NCI-H187 treated with DMSO at 0.1 percent for 48 hours (cell line): ENCODE results near the gene SELENOI.
"Not testable (repeated sequence)": the region's sequence is repeated elsewhere in the genome, so short reads cannot be mapped to it uniquely, and the experiment has no call there.

Experiments used
- DNase-seq: peaks from one replicate; lab custom pipeline; 2025; lab: John Stamatoyannopoulos, UW

SELENOI gene

DNA sequence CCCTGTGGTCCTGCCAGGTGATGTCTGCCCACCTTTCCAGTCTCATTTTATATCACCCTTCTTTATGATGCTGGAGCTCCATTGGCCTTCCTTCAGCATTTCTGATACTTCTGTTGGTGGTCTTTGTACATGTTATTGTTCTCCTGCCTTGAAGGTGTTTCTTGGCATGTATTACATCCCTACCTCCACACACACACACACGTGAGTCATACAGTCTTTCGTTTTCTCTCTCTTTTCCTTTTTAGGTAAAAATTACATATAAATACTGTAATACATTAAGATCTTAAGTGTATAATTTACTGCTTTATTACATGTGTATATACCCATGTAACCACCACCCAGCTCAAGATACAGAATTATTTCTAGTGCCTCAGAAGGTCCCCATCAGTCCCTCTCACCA lies 10.8 kb downstream of the SELENOI start:
- DNase-seq, result no peak

- no peak for DNase-seq
Measured at GRCh38 chr2:26359886-26360473, 14.0 kb downstream of the SELENOI start.

DNA sequence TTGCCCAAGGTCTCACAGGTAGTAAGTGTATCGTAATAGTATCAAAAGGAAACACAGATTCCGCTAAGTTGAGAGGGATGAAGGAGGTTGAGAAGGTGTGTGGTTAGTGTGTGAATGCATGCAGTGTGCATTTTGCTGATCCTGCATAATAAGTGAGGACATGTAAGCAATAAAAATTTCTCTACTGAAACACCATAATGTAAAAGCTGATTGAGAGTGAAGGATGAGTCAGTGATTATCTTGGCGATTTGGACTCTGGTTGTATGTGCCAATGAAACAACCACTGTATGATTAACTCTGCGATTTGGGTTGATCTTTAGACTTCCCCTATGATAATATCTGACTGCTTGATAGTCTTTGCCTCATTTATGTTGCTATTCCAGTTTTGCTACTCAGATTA lies 17.4 kb downstream of the SELENOI start:
- no peak for DNase-seq

- no peak for DNase-seq
Measured at GRCh38 chr2:26363958-26364357, 18.0 kb downstream of the SELENOI start.

GRCh38 chr2:26364669-26365068 lies 18.7 kb downstream of the SELENOI start:
- no peak for DNase-seq

DNA sequence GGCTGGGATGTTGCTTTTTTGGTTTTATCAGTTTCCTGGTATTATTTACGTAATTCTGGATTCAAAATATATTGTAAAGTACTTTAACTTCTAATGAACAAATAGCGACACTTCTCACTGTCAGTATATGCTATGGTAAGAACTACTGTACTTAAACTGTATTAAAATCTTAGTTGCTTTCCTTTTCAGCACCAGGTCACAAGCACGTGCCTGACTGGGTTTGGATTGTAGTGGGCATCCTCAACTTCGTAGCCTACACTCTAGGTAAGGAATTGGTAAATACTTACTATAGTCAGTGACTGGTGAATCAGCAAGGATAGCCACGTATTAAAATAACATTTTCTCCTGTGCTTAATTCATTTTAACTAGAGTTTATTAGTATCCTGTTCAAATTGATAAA lies 21.0 kb downstream of the SELENOI start:
- no peak for DNase-seq

- not testable (repeated sequence) for DNase-seq
Measured at GRCh38 chr2:26369664-26370063, 23.7 kb downstream of the SELENOI start.

DNA sequence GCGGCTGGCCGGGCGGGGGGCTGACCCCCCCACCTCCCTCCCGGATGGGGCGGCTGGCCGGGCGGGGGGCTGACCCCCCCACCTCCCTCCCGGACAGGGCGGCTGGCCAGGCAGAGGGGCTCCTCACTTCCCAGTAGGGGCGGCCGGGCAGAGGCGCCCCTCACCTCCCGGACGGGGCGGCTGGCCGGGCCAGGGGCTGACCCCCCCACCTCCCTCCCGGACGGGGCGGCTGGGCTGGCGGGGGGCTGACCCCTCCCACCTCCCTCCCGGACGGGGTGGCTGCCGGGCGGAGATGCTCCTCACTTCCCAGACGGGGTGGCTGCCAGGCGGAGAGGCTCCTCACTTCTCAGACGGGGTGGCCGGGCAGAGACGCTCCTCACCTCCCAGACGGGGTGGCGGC lies 25.0 kb downstream of the SELENOI start:
- not testable (repeated sequence) for DNase-seq

GRCh38 chr2:26376799-26377198 lies 30.9 kb downstream of the SELENOI start:
- no peak for DNase-seq

GRCh38 chr2:26380281-26380680 lies 34.3 kb downstream of the SELENOI start:
- no peak for DNase-seq

GRCh38 chr2:26382564-26382963 lies 36.6 kb downstream of the SELENOI start:
- no peak for DNase-seq

DNA sequence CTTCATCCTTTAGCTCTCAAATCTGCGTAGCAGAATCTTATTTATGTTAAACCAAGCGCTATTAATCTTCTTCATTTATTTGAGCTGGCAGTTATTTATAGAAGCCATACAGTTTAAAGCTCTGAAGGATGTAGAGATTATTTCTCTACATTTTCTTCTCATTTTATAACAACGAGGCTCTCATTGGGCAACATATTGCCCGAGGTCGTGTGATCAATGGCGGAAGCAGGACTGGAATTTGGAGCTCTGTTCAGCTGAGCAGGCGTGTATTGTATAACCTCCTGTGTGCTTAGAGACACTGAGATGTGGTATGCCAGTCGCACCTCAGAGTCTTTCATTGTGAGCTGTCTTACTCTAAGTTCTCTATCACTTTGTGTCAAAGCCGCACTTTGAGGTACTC lies 38.2 kb downstream of the SELENOI start:
- DNase-seq, result no peak

GRCh38 chr2:26384597-26384996 lies 38.7 kb downstream of the SELENOI start:
- DNase-seq, result no peak

DNA sequence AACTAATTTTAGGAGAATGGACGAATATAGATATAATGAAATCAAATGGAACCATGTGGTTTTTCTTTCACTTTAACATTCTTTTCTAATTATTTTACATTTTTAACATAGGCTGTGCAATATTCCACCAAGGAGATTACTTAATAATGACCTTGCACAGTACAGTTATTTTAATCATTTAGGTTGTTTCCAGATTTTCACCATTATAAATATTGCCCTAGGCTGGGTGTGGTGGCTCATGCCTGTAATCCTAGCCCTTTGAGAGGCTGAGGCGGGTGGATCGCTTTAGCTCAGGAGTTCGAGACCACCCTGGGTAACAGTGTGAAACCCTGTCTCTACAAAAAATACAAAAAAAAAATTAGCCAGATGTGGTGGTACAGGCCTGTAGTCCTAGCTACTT lies 41.2 kb downstream of the SELENOI start:
- no peak for DNase-seq

- no peak for DNase-seq
Measured at GRCh38 chr2:26394694-26395093, 48.8 kb downstream of the SELENOI start.

DNA sequence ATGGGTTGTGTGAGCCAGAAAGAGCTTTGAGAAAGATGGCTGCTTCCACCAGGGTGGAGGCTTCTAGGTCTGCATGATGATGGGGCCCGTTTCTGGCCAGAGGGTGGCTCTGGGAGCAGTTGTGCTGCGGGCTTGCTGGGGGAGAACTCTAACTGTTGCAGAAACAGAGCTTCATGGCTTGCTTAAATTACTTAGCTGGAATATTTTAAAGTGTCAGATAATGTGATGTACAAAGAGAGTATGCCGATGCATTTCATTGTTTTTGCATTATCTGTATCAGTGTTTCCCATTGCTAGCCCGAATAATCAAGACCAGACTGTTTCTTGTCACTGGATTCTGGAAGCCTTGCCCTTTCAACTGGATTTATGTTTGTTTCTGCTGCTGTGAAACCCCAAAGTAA lies 49.5 kb downstream of the SELENOI start:
- no peak for DNase-seq

DNA sequence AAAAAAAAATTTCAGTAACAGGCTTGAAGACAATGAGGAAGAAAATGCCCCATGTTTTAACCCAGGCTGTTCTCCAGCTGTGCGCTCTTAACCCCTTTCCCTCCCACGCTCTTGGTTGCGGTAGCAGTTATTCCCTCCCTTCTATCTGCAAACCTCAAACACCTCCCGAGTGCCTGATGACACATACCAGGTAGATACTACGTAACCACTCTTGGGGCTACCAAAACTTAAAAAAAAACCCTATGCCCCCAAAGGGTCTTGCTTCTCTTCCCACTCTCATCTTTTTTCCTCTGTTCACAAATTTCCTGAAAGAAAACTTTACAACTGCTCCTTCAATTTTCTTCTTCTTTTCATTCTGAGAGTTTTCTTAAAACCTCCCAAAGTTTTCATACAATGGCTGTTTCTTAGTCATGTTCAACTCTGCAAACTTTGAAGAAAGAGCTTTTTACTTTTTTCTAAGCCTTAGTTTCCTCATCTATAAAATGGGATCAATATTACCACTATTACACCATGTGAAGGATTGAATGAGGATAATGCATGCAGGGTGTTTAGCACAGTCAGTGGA lies 50.9 kb downstream of the SELENOI start:
- DNase-seq, result no peak

DNA sequence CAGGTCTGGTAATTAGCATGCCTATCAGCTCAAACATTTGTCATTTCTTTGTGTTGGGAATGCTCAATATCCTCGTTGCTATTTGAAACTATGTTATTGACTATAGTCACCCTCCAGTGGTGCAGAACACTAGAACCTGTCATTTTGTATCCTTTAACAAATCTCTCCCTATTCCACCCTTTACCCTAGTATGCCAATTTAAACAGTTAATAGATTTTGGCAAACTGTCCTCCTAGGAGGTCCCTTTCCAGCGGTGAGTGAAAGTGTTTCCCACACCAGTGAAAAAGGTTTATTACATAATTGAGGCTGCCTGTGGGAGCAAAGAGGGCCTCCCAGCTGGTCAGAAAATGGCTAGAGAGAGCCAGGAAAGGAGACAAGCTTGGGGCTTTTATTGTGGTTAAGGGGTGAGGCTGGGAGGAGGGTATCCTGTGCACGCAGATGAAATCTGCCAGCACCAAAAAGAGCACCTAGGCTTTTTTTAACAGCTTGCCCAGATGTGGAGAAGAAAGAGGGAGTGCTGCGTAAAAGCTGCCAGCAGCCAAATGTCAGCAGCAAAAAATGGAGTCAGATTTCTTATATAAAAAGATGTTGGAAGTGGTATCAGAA lies 53.9 kb downstream of the SELENOI start:
- no peak for DNase-seq

DNA sequence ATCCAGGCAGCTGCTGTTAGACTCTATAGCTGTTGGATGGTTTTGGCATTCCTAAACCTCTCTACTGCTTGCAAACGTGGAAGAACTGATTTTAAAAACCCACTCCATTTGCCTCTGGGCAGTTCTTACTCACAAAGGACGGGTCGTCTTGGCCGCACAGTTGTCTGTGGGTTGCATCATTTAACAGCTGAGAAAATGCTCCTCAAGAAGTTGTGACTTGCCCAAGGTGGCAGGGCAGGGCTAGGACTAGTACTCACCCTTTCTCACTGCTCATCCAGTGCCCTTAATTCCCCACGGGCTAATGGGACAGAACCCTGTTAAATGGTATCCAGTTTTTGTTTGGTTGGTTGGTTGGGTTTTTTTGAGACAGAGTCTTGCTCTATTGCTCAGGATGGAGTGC lies 54.8 kb downstream of the SELENOI start:
- DNase-seq, result no peak

DNA sequence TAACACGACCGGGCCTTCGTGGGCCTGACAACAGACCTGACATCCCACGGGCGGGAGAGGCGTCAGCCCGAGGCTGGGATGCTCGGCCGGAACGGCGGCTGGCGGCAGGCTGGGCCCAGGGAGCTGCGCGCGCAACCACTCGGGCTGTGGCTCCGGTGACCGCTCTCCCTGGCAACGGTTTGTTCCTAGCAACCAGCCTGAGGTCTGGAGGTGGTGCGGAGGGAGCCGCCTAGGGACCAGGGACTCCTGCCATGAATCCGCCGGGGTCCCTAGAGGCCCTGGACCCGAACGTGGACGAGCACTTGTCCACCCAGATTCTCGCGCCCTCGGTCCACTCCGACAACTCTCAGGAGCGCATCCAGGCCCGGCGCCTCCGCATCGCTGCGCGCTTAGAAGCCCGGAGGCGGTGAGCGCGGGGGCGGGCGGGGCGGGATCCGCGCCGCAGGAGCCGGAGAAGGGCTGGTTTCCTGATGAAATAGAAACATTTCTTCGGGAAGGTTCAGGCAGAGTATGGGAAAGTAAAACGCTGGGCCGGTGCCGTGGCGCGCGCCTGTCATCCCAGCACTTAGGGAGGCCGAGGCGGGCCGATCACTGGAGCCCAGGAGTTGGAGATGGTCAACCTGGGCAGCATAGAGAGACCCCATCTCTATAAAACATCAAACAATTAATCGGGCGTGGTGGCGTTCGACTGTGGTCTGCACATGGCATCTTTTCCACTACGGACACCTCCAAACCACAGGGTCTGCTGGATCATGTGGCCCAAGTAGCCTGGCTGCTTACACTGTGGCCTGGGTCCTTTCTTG lies 56.0 kb downstream of the SELENOI start, which contains the start of gene DRC1:
TSS of gene DRC1 (plus strand) at position 182 of the 803 bp plus-strand sequence. CDS start at position 252, 70 bp downstream.
- DNase-seq, result peak; percentile 74

DNA sequence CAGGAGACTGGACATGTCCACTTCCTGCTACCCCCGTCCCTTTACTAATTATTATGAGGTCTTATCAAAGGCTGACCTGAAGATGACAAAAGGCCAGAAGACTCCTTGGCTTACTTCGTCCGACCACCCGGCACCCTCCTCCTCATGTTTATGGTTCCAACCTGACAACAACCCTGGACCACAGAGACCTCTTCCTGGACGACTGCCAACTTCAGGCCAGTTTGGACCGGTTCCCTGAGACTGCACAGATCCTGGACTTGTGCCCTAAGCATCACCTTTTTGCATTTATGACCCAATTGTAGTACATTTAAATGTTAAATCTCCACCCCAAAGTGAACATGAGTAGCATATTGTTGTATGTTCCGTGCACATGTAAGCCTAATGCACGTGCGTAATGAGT lies 61.6 kb downstream of the SELENOI start:
- DNase-seq, result no peak

DNA sequence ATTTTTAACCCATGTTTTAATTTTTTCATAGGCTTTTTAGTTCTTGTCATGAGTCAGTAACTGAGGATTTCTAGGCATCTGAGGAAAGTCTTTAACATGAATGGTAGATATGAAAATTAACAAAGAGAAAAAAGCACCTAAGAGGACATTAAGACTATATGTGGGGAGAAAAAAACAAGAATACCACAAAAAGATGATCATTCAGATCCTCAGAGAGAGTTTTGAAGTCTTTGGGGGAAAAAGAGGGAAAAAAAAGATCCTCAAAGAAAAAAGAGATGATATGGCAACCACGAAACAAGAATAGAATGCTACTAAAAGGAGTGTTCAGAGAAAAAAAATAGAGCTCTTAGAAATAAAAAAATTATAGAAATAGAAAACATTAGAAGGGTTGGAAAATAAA lies 63.8 kb downstream of the SELENOI start:
- no peak for DNase-seq

GRCh38 chr2:26410764-26411243 lies 64.9 kb downstream of the SELENOI start:
- no peak for DNase-seq
